Caco-2 (cell line): ENCODE data around the gene DKKL1. TPM values are rescaled to one million over a fixed set of nuclear protein-coding genes. Genes with fewer than 3 reads are reported as not detected.

ENCODE experiments used
- BruUV-seq: library from RNA; stranded (reverse); fragments of 400-500 nt; replicated peaks from 2 replicates; lab custom pipeline; 2021; lab: Mats Ljungman, UMichigan
- CTCF ChIA-PET: fragments of 300-600 bp; sonication (Branson Sonifier 250); formaldehyde crosslinking; loops from one replicate; lab custom pipeline; 2022; ENCODE audit warnings: antibody characterized with exemption; lab: Charles Lee
- POLR2A ChIA-PET: fragments of 300-600 bp; sonication (Branson Sonifier 250); formaldehyde crosslinking; loops from one replicate; lab custom pipeline; 2022; ENCODE audit warnings: antibody characterized with exemption; lab: Charles Lee
- DNase-seq, 2 experiments: peaks; one replicate each; pipeline versions ENCODE4 v3.0.0 to v3.0.0-alpha.2; 2020 to 2022
- H3K27me3 ChIP-seq: replicated peaks from 2 replicates; pipeline ENCODE4 v1.6.0; 2011; ENCODE audit warnings: low read length; ENCODE audit not compliant: control insufficient read depth, insufficient read depth
- H3K36me3 ChIP-seq: 2 replicates; pipeline ENCODE4 v1.5.1; 2011; ENCODE audit warnings: low read length; ENCODE audit not compliant: control insufficient read depth, insufficient read depth
- H3K4me1 ChIP-seq: fragments of 250-450 bp; sonication (Bioruptor Pico); 2 replicates; pipeline ENCODE4 v1.5.1; 2020; ENCODE audit warnings: mild to moderate bottlenecking
- H3K4me3 ChIP-seq: 2 replicates; pipeline ENCODE4 v1.5.1; 2011; ENCODE audit warnings: low read depth, mild to moderate bottlenecking, control low read depth, low read length
- H3K9me3 ChIP-seq: fragments of 250-450 bp; sonication (Bioruptor Pico); 2 replicates; pipeline ENCODE4 v1.5.1; 2020; ENCODE audit warnings: mild to moderate bottlenecking, moderate library complexity
- H3K27ac Mint-ChIP-seq: one replicate; pipeline ENCODE4 v1.8.0; 2022; ENCODE audit warnings: mixed read lengths; ENCODE audit not compliant: unreplicated experiment
- H3K27me3 Mint-ChIP-seq: one replicate; pipeline ENCODE4 v1.8.0; 2022; ENCODE audit warnings: mixed read lengths; ENCODE audit not compliant: insufficient read depth, unreplicated experiment
- H3K36me3 Mint-ChIP-seq: one replicate; pipeline ENCODE4 v1.8.0; 2022; ENCODE audit warnings: mild to moderate bottlenecking, mixed read lengths; ENCODE audit not compliant: insufficient read depth, unreplicated experiment
- H3K4me1 Mint-ChIP-seq: one replicate; pipeline ENCODE4 v1.8.0; 2022; ENCODE audit warnings: low read depth, mixed read lengths; ENCODE audit not compliant: unreplicated experiment
- H3K4me3 Mint-ChIP-seq: one replicate; pipeline ENCODE4 v1.8.0; 2022; ENCODE audit warnings: mild to moderate bottlenecking, moderate library complexity, mixed read lengths; ENCODE audit not compliant: unreplicated experiment
- H3K9me3 Mint-ChIP-seq: one replicate; pipeline ENCODE4 v1.8.0; 2022; ENCODE audit warnings: mixed read lengths; ENCODE audit not compliant: unreplicated experiment
- intact Hi-C: fragments of 100-400 bp; cut with micrococcal nuclease; formaldehyde crosslinking; loops from one replicate; pipeline ENCODE4 v1.10.0; 2022; ENCODE audit not compliant: unreplicated experiment
- total RNA-seq: library from RNA; stranded (reverse); gene quantifications from 2 replicates; pipeline ENCODE4 v1.2.3, GENCODE V29; 2022
- TF ChIP-seq, protein P1 (sequence below), 2 experiments: fragments of 200-600 bp in 1 of 2; IDR thresholded peaks; 1 replicate in 1 of 2; 2 replicates in 1 of 2; pipeline versions ENCODE4 v1.5.1 to v1.8.0; 2011 to 2022; ENCODE audit warnings: antibody characterized with exemption in 1 of 2, control low read depth in 1 of 2, inconsistent platforms in 1 of 2, low read depth in 1 of 2, low read length in 1 of 2, mild to moderate bottlenecking in 1 of 2, moderate library complexity in 1 of 2; ENCODE audit not compliant: insufficient read depth in 1 of 2, severe bottlenecking in 1 of 2, unreplicated experiment in 1 of 2

The DKKL1 gene
- total RNA-seq, 1 experiment from 2014 or later, result not detected

DNA sequence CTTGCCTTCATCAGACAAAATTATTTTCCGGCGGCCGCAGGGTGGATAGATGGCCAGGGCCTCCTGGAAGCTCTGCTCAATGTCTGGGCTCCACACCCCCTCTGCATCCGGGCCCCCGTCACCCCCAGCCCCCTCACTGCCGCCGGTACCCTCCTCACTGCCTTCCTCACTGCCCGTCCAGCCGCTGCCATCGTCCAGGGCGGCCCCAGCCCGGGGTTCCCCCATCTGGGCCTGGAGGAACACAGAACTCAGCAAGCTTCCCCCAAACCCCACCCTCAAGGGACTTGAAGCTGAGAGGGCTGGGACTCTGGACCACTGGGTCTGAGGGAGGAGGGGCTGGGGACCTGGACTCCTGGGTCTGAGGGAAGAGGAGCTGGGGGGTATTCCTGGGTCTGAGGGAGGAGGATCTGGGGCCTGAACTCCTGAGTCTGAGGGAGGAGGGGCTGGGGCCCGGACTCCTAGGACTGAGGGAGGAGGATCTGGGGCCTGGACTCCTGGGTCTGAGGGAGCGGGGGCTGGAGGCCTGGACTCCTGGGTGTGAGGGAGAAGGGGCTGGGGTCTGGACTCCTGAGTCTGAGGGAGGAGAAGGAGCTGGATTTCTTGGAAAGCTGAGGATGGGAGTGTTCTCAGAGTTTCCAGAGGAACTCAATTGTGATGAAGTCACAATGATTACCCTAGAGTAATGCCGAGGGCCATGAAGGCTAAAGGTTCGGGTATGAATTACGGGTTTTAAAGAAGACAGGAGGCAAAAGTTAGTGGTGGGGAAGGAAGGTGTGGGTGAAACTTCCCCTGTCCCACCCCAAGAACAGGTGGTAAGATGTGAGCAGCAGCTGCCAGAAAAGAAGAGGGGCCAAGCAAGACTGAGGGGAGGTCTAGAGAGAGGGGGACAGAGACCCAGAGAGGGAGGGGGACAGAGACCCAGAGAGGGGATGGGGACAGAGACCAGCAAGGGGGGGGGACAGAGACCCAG lies 3.5 kb upstream of the DKKL1 start:
- no peak for DNase-seq
- no peaks in the 10 kb centered on the region for H3K9me3 ChIP-seq
- H3K27me3 ChIP-seq, result no peaks in the 10 kb centered on the region; the same call in 1 of the 2 replicates
- peaks cover 8% of the 10 kb centered on the region; the same call in 1 of the 2 replicates for H3K4me1 ChIP-seq
- Mint-ChIP-seq H3K27me3 (no peaks in the 10 kb centered on the region), H3K9me3 (no peaks in the 10 kb centered on the region), H3K27ac (no peak overlapping the region), H3K36me3 (no peaks in the 10 kb centered on the region), H3K4me1 (peaks cover 11% of the 10 kb centered on the region), H3K4me3 (no peak overlapping the region)
- ChIA-PET CTCF (no interaction called here), POLR2A (interaction anchor here (0.6 kb wide), 1 partner anchor 407 kb away, joined by 3 read pairs; the partner anchor contains the start of gene AP2A1)
- TF ChIP-seq, protein P1, sequence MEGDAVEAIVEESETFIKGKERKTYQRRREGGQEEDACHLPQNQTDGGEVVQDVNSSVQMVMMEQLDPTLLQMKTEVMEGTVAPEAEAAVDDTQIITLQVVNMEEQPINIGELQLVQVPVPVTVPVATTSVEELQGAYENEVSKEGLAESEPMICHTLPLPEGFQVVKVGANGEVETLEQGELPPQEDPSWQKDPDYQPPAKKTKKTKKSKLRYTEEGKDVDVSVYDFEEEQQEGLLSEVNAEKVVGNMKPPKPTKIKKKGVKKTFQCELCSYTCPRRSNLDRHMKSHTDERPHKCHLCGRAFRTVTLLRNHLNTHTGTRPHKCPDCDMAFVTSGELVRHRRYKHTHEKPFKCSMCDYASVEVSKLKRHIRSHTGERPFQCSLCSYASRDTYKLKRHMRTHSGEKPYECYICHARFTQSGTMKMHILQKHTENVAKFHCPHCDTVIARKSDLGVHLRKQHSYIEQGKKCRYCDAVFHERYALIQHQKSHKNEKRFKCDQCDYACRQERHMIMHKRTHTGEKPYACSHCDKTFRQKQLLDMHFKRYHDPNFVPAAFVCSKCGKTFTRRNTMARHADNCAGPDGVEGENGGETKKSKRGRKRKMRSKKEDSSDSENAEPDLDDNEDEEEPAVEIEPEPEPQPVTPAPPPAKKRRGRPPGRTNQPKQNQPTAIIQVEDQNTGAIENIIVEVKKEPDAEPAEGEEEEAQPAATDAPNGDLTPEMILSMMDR (IDR thresholded peaks at IDR 0.05; ENCODE audit: insufficient read depth in 1 of 2, low read depth in 1 of 2, low read length in 1 of 2, severe bottlenecking in 1 of 2, unreplicated experiment in 1 of 2), result no peak
- intact Hi-C loops, result no loop called here
- no peak overlapping the region for H3K4me3 ChIP-seq
- no peaks in the 10 kb centered on the region for H3K36me3 ChIP-seq
- BruUV-seq, result no TSS peak

DNA sequence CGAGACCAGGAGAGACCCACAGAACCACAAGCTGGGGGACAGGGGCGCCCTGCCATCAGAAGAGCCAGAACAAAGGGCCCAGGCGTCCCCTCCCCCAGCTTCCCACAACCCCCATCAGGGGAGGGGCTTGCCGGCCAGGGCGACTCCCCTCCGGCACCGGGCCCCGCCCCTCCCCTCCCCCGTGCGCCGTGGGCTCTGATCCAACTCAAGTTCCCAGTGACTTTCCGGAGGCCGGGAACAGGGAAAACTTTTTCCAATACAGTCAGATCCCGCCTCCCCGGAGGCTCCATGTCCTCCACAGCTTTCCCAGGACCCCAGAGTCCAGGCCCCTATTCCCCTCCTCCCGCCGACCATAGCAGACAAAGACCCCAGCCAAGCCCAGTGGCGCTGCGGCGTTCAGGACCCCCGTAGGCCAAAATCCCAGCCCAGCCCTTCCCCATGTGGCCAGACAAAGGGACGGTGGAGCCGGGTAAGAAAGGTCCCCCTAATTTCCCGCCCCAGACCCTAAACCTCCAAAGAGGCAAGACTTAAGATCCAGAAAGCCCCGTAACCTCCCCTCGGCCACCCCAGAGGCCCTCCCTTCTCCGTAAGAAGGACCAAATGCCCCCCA lies 2.1 kb upstream of the DKKL1 start:
- Histone ChIP-seq H3K36me3 (no peaks in the 10 kb centered on the region), H3K4me1 (peaks cover 8% of the 10 kb centered on the region; the same call in 1 of the 2 replicates), H3K27me3 (no peaks in the 10 kb centered on the region; the same call in 1 of the 2 replicates), H3K4me3 (peak overlapping the region; percentile 64), H3K9me3 (no peaks in the 10 kb centered on the region)
- peak; percentile 61 to 70 for DNase-seq
- CTCF ChIA-PET, result interaction anchor here (0.6 to 0.7 kb wide), 3 partner anchors 18 to 105 kb away, joined by 3 to 4 read pairs (median 3); no protein-coding TSS in a partner anchor
- no peaks in the 10 kb centered on the region for H3K9me3 Mint-ChIP-seq
- H3K36me3 Mint-ChIP-seq, result no peaks in the 10 kb centered on the region
- BruUV-seq, result no TSS peak
- H3K27me3 Mint-ChIP-seq, result no peaks in the 10 kb centered on the region
- H3K4me1 Mint-ChIP-seq, result peaks cover 11% of the 10 kb centered on the region
- TF ChIP-seq, protein P1 (IDR thresholded peaks at IDR 0.05; ENCODE audit: insufficient read depth in 1 of 2, low read depth in 1 of 2, low read length in 1 of 2, severe bottlenecking in 1 of 2, unreplicated experiment in 1 of 2), result no peak
- no peak overlapping the region for H3K4me3 Mint-ChIP-seq
- POLR2A ChIA-PET, result interaction anchor here (1.2 kb wide), 1 partner anchor 92 kb away, joined by 9 read pairs; the partner anchor contains the start of gene ALDH16A1
- intact Hi-C loops, result no loop called here
- H3K27ac Mint-ChIP-seq, result no peak overlapping the region
